H1 (cell line): ENCODE measurements around the gene SCART1. TPM values are rescaled to one million over a fixed set of nuclear protein-coding genes. Genes with fewer than 3 reads are reported as not detected.

ENCODE experiments used
- CTCF ChIA-PET: fragments of 300-600 bp; sonication (Branson Sonifier 250); formaldehyde crosslinking; loops from one replicate; lab custom pipeline; 2021; ENCODE audit not compliant: partially characterized antibody; lab: Charles Lee
- POLR2A ChIA-PET: fragments of 300-600 bp; sonication (Branson Sonifier 250); formaldehyde crosslinking; loops from one replicate; lab custom pipeline; 2021; ENCODE audit warnings: inconsistent platforms; ENCODE audit not compliant: partially characterized antibody; lab: Charles Lee
- DNase-seq, 2 experiments: peaks; one replicate each; pipeline versions ENCODE4 v3.0.0 to v3.0.0-alpha.2; 2010 to 2022; ENCODE audit warnings: low spot score in 2 of 2, low read depth in 1 of 2, mixed read lengths in 1 of 2
- FAIRE-seq: peaks from 2 replicates; lab custom pipeline; 2011; peaks lifted over from hg19 to GRCh38; lab: Jason Lieb, UNC
- H2AFZ ChIP-seq: 2 replicates; pipeline ENCODE4 v1.8.1; 2012; ENCODE audit warnings: low read length, inconsistent platforms
- H2AK5ac ChIP-seq: 2 replicates; pipeline ENCODE4 v1.6.1; 2013; ENCODE audit warnings: low read depth, low read length
- H2BK120ac ChIP-seq: replicated peaks from 2 replicates; pipeline ENCODE3; 2013; ENCODE audit warnings: low read depth, low read length, inconsistent platforms
- H2BK12ac ChIP-seq: 2 replicates; pipeline ENCODE4 v1.6.1; 2013; ENCODE audit warnings: low read depth, low read length
- H2BK15ac ChIP-seq: 2 replicates; pipeline ENCODE4 v1.6.1; 2013; ENCODE audit warnings: low read length
- H2BK20ac ChIP-seq: 2 replicates; pipeline ENCODE4 v1.6.1; 2013; ENCODE audit warnings: low read length
- H2BK5ac ChIP-seq: 2 replicates; pipeline ENCODE4 v1.6.1; 2013; ENCODE audit warnings: low read depth, low read length
- H3K14ac ChIP-seq: 2 replicates; pipeline ENCODE4 v1.6.1; 2013; ENCODE audit warnings: inconsistent platforms; ENCODE audit not compliant: insufficient read length
- H3K18ac ChIP-seq: 2 replicates; pipeline ENCODE4 v1.6.1; 2013; ENCODE audit warnings: low read length; ENCODE audit errors: extremely low read depth
- H3K23ac ChIP-seq: 2 replicates; pipeline ENCODE4 v1.6.1; 2013; ENCODE audit warnings: inconsistent platforms; ENCODE audit not compliant: insufficient read length
- H3K23me2 ChIP-seq: 2 replicates; pipeline ENCODE4 v1.6.1; 2013; ENCODE audit warnings: low read depth, low read length
- H3K27ac ChIP-seq: 2 replicates; pipeline ENCODE4 v1.6.1; 2011; ENCODE audit warnings: low read depth, low read length, inconsistent platforms
- H3K27me3 ChIP-seq, 4 experiments: replicated peaks in 1 of 4; 1 replicate in 1 of 4; 2 replicates in 3 of 4; pipeline versions ENCODE4 v1.6.1 to v1.8.1; 2011 to 2013; ENCODE audit warnings: low read length in 3 of 4, mild to moderate bottlenecking in 3 of 4, inconsistent platforms in 2 of 4, mixed read lengths in 2 of 4, moderate library complexity in 1 of 4; ENCODE audit not compliant: control insufficient read depth in 3 of 4, insufficient read depth in 3 of 4; ENCODE audit errors: extremely low read depth in 1 of 4
- H3K36me3 ChIP-seq, 4 experiments: 2 replicates each; pipeline versions ENCODE4 v1.6.1 to v1.8.1; 2011 to 2013; ENCODE audit warnings: mild to moderate bottlenecking in 4 of 4, low read length in 3 of 4, moderate library complexity in 2 of 4, control low read depth in 1 of 4, inconsistent platforms in 1 of 4; ENCODE audit not compliant: insufficient read depth in 4 of 4, control insufficient read depth in 2 of 4
- H3K4ac ChIP-seq: replicated peaks from 2 replicates; pipeline ENCODE3; 2013; ENCODE audit warnings: low read length, low read depth, mixed read lengths, inconsistent platforms; ENCODE audit not compliant: insufficient read length
- H3K4me1 ChIP-seq, 4 experiments: replicated peaks in 1 of 4; 1 replicate in 1 of 4; 2 replicates in 3 of 4; pipeline versions ENCODE4 v1.6.1 to v1.8.1; 2011 to 2013; ENCODE audit warnings: low read length in 3 of 4, inconsistent platforms in 2 of 4, mixed read lengths in 1 of 4; ENCODE audit not compliant: insufficient read depth in 4 of 4, control insufficient read depth in 3 of 4
- H3K4me2 ChIP-seq, 2 experiments: 2 replicates each; pipeline versions ENCODE4 v1.6.1 to v1.8.1; 2011 to 2013; ENCODE audit warnings: low read depth in 2 of 2, low read length in 2 of 2, control low read depth in 1 of 2, inconsistent platforms in 1 of 2, mild to moderate bottlenecking in 1 of 2; ENCODE audit not compliant: insufficient read depth in 1 of 2
- H3K4me3 ChIP-seq, 4 experiments: fragments of 200-600, 300-600 bp in 1 of 4; sonication (generic), shearing (Covaris generic), sonication (Bioruptor Twin) in 1 of 4; 2 replicates each; pipeline versions ENCODE4 v1.5.1 to v1.8.1; 2011 to 2016; ENCODE audit warnings: low read length in 4 of 4, low read depth in 3 of 4, control low read depth in 2 of 4, inconsistent platforms in 2 of 4, mild to moderate bottlenecking in 2 of 4, mixed read lengths in 1 of 4, moderate library complexity in 1 of 4; ENCODE audit not compliant: insufficient read depth in 2 of 4; ENCODE audit errors: extremely low read depth in 1 of 4
- H3K56ac ChIP-seq: replicated peaks from 2 replicates; pipeline ENCODE3; 2013; ENCODE audit warnings: low read depth, mild to moderate bottlenecking, mixed read lengths, low read length, inconsistent platforms; ENCODE audit not compliant: insufficient read length
- H3K79me1 ChIP-seq: 2 replicates; pipeline ENCODE4 v1.6.1; 2013; ENCODE audit warnings: low read depth, low read length, control low read depth
- H3K79me2 ChIP-seq, 2 experiments: 2 replicates each; pipeline versions ENCODE4 v1.6.1 to v1.8.1; 2012 to 2013; ENCODE audit warnings: low read length in 2 of 2, mild to moderate bottlenecking in 2 of 2, inconsistent platforms in 1 of 2; ENCODE audit not compliant: insufficient read depth in 2 of 2, control insufficient read depth in 1 of 2
- H3K9ac ChIP-seq, 4 experiments: replicated peaks in 1 of 4; 1 replicate in 1 of 4; 2 replicates in 3 of 4; pipeline versions ENCODE4 v1.6.1 to v1.8.1; 2011 to 2013; ENCODE audit warnings: low read depth in 3 of 4, low read length in 3 of 4, control low read depth in 2 of 4, mild to moderate bottlenecking in 2 of 4, moderate library complexity in 2 of 4, inconsistent platforms in 1 of 4; ENCODE audit errors: extremely low read depth in 1 of 4
- H3K9me3 ChIP-seq, 2 experiments: 2 replicates each; pipeline versions ENCODE4 v1.6.1 to v1.8.1; 2012 to 2013; ENCODE audit warnings: mild to moderate bottlenecking in 2 of 2, moderate library complexity in 2 of 2, control low read depth in 1 of 2, inconsistent platforms in 1 of 2, low read depth in 1 of 2, low read length in 1 of 2, mixed read lengths in 1 of 2; ENCODE audit not compliant: insufficient read depth in 2 of 2
- H4K20me1 ChIP-seq, 2 experiments: replicated peaks in 1 of 2; 2 replicates each; pipeline versions ENCODE3 to v1.8.1; 2011 to 2013; ENCODE audit warnings: inconsistent platforms in 2 of 2, low read length in 2 of 2, mild to moderate bottlenecking in 1 of 2; ENCODE audit not compliant: insufficient read depth in 2 of 2, control insufficient read depth in 1 of 2
- H4K5ac ChIP-seq: 2 replicates; pipeline ENCODE4 v1.6.1; 2013; ENCODE audit warnings: low read length, low read depth, mixed read lengths, inconsistent platforms; ENCODE audit not compliant: insufficient read length
- H4K8ac ChIP-seq: 2 replicates; pipeline ENCODE4 v1.8.0; 2013; ENCODE audit warnings: mild to moderate bottlenecking, moderate library complexity, low read length, inconsistent platforms; ENCODE audit not compliant: insufficient read depth; ENCODE audit errors: extremely low read depth
- H4K91ac ChIP-seq: replicated peaks from 2 replicates; pipeline ENCODE3; 2013; ENCODE audit warnings: low read length, mixed read lengths, inconsistent platforms; ENCODE audit not compliant: insufficient read length
- BRCA1 ChIP-seq: IDR thresholded peaks from 2 replicates; pipeline ENCODE4 v1.6.1; 2012; ENCODE audit warnings: low read depth, low read length, improper control_type of control experiment
- CTBP2 ChIP-seq: IDR thresholded peaks from 2 replicates; pipeline ENCODE4 v1.7.0; 2011; ENCODE audit warnings: borderline replicate concordance, mild to moderate bottlenecking, moderate library complexity, mixed read lengths, low read length; ENCODE audit not compliant: insufficient read depth, insufficient read length
- JUN ChIP-seq: IDR thresholded peaks from 2 replicates; pipeline ENCODE4 v1.6.1; 2011; ENCODE audit warnings: low read depth, mild to moderate bottlenecking, improper control_type of control experiment, low read length
- RXRA ChIP-seq: IDR thresholded peaks from 2 replicates; pipeline ENCODE4 v1.6.1; 2011; ENCODE audit warnings: low read depth, mild to moderate bottlenecking, low read length, moderate library complexity; ENCODE audit not compliant: insufficient read depth
- SAP30 ChIP-seq: fragments of 300-600 bp; sonication (generic); IDR thresholded peaks from 2 replicates; pipeline ENCODE4 v1.7.1; 2012; ENCODE audit warnings: low read length, moderate library complexity, mild to moderate bottlenecking, inconsistent platforms; ENCODE audit not compliant: insufficient read depth, insufficient replicate concordance
- SIN3A ChIP-seq, 2 experiments: IDR thresholded peaks in 1 of 2; conservative IDR thresholded peaks in 1 of 2; 2 replicates each; pipeline ENCODE4 v1.6.1; 2011 to 2012; ENCODE audit warnings: low read length in 2 of 2, improper control_type of control experiment in 1 of 2, low read depth in 1 of 2, mild to moderate bottlenecking in 1 of 2
- SIRT6 ChIP-seq: IDR thresholded peaks from one replicate; pipeline ENCODE4 v1.7.1; 2012; ENCODE audit warnings: low read length, inconsistent platforms
- SP1 ChIP-seq: IDR thresholded peaks from 2 replicates; pipeline ENCODE4 v1.6.1; 2011; ENCODE audit warnings: low read depth, low read length
- SP2 ChIP-seq: IDR thresholded peaks from 2 replicates; pipeline ENCODE4 v1.6.1; 2012; ENCODE audit warnings: mild to moderate bottlenecking, low read length, inconsistent platforms
- SP4 ChIP-seq: IDR thresholded peaks from 2 replicates; pipeline ENCODE4 v1.6.1; 2012; ENCODE audit warnings: low read length, inconsistent platforms
- SUZ12 ChIP-seq: fragments of 200-600 bp; sonication (generic); IDR thresholded peaks from 2 replicates; pipeline ENCODE4 v1.6.1; 2012; ENCODE audit warnings: mild to moderate bottlenecking, inconsistent platforms, low read length, moderate library complexity, mixed read lengths
- TCF12 ChIP-seq: IDR thresholded peaks from 2 replicates; pipeline ENCODE4 v1.6.1; 2011; ENCODE audit warnings: low read depth, mild to moderate bottlenecking, low read length
- TEAD4 ChIP-seq: IDR thresholded peaks from 2 replicates; pipeline ENCODE4 v1.6.1; 2012; ENCODE audit warnings: low read depth, low read length, inconsistent platforms, mixed read lengths
- USF2 ChIP-seq: IDR thresholded peaks from 2 replicates; pipeline ENCODE4 v1.6.1; 2011; ENCODE audit warnings: low read length, improper control_type of control experiment
- WGBS, 2 experiments: shearing (Covaris generic) in 1 of 2; methylation state at CpG; one replicate each; pipeline versions ENCODE4 v1.1.6 to v1.1.7; 2013 to 2015; ENCODE audit warnings: low lambda C conversion rate in 2 of 2, mixed read lengths in 2 of 2, inconsistent platforms in 1 of 2, low coverage in 1 of 2, missing lambda C conversion rate in 1 of 2; ENCODE audit not compliant: insufficient replicate concordance in 2 of 2, insufficient coverage in 1 of 2, insufficient read length in 1 of 2; ENCODE audit errors: extremely low coverage in 1 of 2, missing lambda C conversion rate in 1 of 2; 5-methylcytosine and 5-hydroxymethylcytosine counted together
- polyA plus RNA-seq, 7 experiments: library from polyadenylated mRNA; depleted of rRNA in 3 of 7; stranded (reverse) in 5 of 7; unstranded in 2 of 7; fragments of >200 nt in 5 of 7; fragments of 200-250 nt in 2 of 7; gene quantifications; 1 replicate in 5 of 7; 2 replicates in 1 of 7; 4 replicates in 1 of 7; pipeline versions ENCODE4 v1.2.1 to v1.2.3, GENCODE V29; 2011 to 2013; ENCODE audit warnings: missing spikeins in 2 of 7, mixed read lengths in 2 of 7
- total RNA-seq: library from RNA; stranded (reverse); fragmentation: NEBNext Ultra II Directional; extraction: Animal tissue kit (Norgen Biotek cat#: 25700); gene quantifications from 2 replicates; pipeline ENCODE4 v1.2.1, GENCODE V29; 2021

The SCART1 gene
- total and polyA plus RNA-seq, 2 of the 8 experiments (the other 6 are each of a cell fraction or from before 2014, with no cell fraction given): 0.14 to 0.19 TPM

GRCh38 chr10:133481657-133482056 is 27.9 kb downstream of the SCART1 start:
- no peak overlapping the region for H3K27ac ChIP-seq
- no peaks in the 10 kb centered on the region for H3K4me1 ChIP-seq
- H3K9me3 ChIP-seq: peaks cover 23 to 38% of the 10 kb centered on the region in 2 experiments; a peak in 3 of 4 replicates
- no peak overlapping the region for H3K56ac ChIP-seq
- no peaks in the 10 kb centered on the region for H3K79me2 ChIP-seq
- FAIRE-seq (no peak), DNase-seq (no peak)
- H2BK5ac ChIP-seq: no peak overlapping the region
- H4K5ac ChIP-seq: no peak overlapping the region
- H3K79me1 ChIP-seq: no peaks in the 10 kb centered on the region
- POLR2A ChIA-PET: no interaction called here
- H3K14ac ChIP-seq: no peak overlapping the region
- no peak overlapping the region for H4K91ac ChIP-seq
- H4K20me1 ChIP-seq: no peaks in the 10 kb centered on the region
- H3K4me3 ChIP-seq: no peak overlapping the region
- no peak overlapping the region for H2BK12ac ChIP-seq
- H2BK15ac ChIP-seq: no peak overlapping the region
- H4K8ac ChIP-seq: no peak overlapping the region
- H3K18ac ChIP-seq: no peak overlapping the region
- H2BK20ac ChIP-seq: no peak overlapping the region
- H2BK120ac ChIP-seq: no peak overlapping the region
- CTCF ChIA-PET: no interaction called here
- no peak overlapping the region for H3K9ac ChIP-seq
- H3K23me2 ChIP-seq: no peaks in the 10 kb centered on the region
- H3K27me3 ChIP-seq: no peaks in the 10 kb centered on the region
- WGBS, 2 experiments: 79% methylated on average over 10 of the region's 10 CpGs; no CpG with 5 or more reads in 1 of the 2 experiments
- no peaks in the 10 kb centered on the region for H3K36me3 ChIP-seq
- no peak overlapping the region for H2AFZ ChIP-seq
- no peak overlapping the region for H3K4me2 ChIP-seq
- no peak overlapping the region for H3K4ac ChIP-seq
- H2AK5ac ChIP-seq: no peak overlapping the region
- H3K23ac ChIP-seq: no peak overlapping the region
- no peak for TF ChIP-seq SP1
- TF ChIP-seq SIRT6: no peak
- TF ChIP-seq TCF12: no peak
- TF ChIP-seq SIN3A (conservative IDR thresholded peaks at IDR 0.05 in 1 of 2, IDR thresholded peaks at IDR 0.05 in 1 of 2; ENCODE audit: low read depth in 1 of 2, low read length in 2 of 2): no peak
- no peak for TF ChIP-seq SP2
- no peak for TF ChIP-seq CTBP2
- no peak for TF ChIP-seq RXRA
- TF ChIP-seq SAP30: no peak
- no peak for TF ChIP-seq SUZ12
- no peak for TF ChIP-seq JUN
- no peak for TF ChIP-seq USF2
- no peak for TF ChIP-seq TEAD4
- no peak for TF ChIP-seq BRCA1
- TF ChIP-seq SP4: no peak
